Measurements from ENCODE around the gene CRYBG2.
"Not testable (repeated sequence)": the region's sequence is repeated elsewhere in the genome, so short reads cannot be mapped to it uniquely, and the experiment has no call there.

Gene CRYBG2

GRCh38 chr1:26292735-26293134 is 61.2 kb downstream of the CRYBG2 start:
- not testable (repeated sequence) for DNase-seq

- no peak for DNase-seq
Observed at GRCh38 chr1:26291939-26292338, 62.0 kb downstream of the CRYBG2 start.

GRCh38 chr1:26291433-26291832 is 62.5 kb downstream of the CRYBG2 start:
- no peak for DNase-seq

- DNase-seq, result no peak
Observed at GRCh38 chr1:26290882-26291261, 63.1 kb downstream of the CRYBG2 start.

GRCh38 chr1:26290122-26290881 is 63.6 kb downstream of the CRYBG2 start:
- DNase-seq, result no peak

- DNase-seq, result peak; percentile 15
Observed at GRCh38 chr1:26289158-26290059, 64.5 kb downstream of the CRYBG2 start.

- DNase-seq, result no peak
Observed at GRCh38 chr1:26288311-26288941, 65.5 kb downstream of the CRYBG2 start.

- no peak for DNase-seq
Observed at GRCh38 chr1:26287811-26288210, 66.1 kb downstream of the CRYBG2 start.

GRCh38 chr1:26287033-26287711 is 66.8 kb downstream of the CRYBG2 start:
- no peak for DNase-seq

GRCh38 chr1:26286064-26286416 is 67.9 kb downstream of the CRYBG2 start:
- DNase-seq, result no peak

GRCh38 chr1:26285366-26286063 is 68.4 kb downstream of the CRYBG2 start:
- DNase-seq, result no peak

GRCh38 chr1:26284597-26285347 is 69.2 kb downstream of the CRYBG2 start:
- DNase-seq, result no peak

- no peak for DNase-seq
Observed at GRCh38 chr1:26283871-26284596, 69.9 kb downstream of the CRYBG2 start.

GRCh38 chr1:26283279-26283853 is 70.6 kb downstream of the CRYBG2 start:
- DNase-seq, result no peak

- no peak for DNase-seq
Observed at GRCh38 chr1:26282401-26282918, 71.5 kb downstream of the CRYBG2 start.

GRCh38 chr1:26281971-26282370 is 72.0 kb downstream of the CRYBG2 start:
- peak; percentile 14 for DNase-seq

GRCh38 chr1:26281091-26281958 is 72.6 kb downstream of the CRYBG2 start:
- no peak for DNase-seq

GRCh38 chr1:26280333-26281042 is 73.4 kb downstream of the CRYBG2 start:
- DNase-seq, result no peak
